HEK293 (cell line): Measurements from ENCODE around the gene ZNF579.
A peak's percentile ranks its signal among the peaks of the same experiment; 100 is the strongest.

ENCODE experiments used
- CTCF ChIA-PET: fragments of 350-600 bp; formaldehyde crosslinking; extraction: SDS; loops from one replicate; lab custom pipeline; 2021; ENCODE audit warnings: antibody characterized with exemption; lab: Yijun Ruan, JAX
- POLR2A ChIA-PET: fragments of 300-600 bp; formaldehyde crosslinking; extraction: SDS; loops from one replicate; lab custom pipeline; 2020; ENCODE audit warnings: antibody characterized with exemption, inconsistent platforms; lab: Yijun Ruan, JAX
- H3K27ac ChIP-seq: fragments of 200-500 bp; sonication (Bioruptor generic); 2 replicates; pipeline ENCODE4 v1.5.1; 2014; ENCODE audit warnings: low read depth, low read length, control low read depth, inconsistent platforms; ENCODE audit errors: extremely low read depth
- H3K36me3 ChIP-seq, 2 experiments: fragments of 200-500 bp in 1 of 2; sonication (Bioruptor generic) in 1 of 2; 1 replicate in 1 of 2; 2 replicates in 1 of 2; pipeline ENCODE4 v1.5.1; 2014 to 2017; ENCODE audit warnings: inconsistent platforms in 2 of 2, low read length in 2 of 2; ENCODE audit not compliant: control insufficient read depth in 2 of 2, insufficient read depth in 1 of 2
- H3K4me1 ChIP-seq: fragments of 200-500 bp; sonication (Bioruptor generic); 2 replicates; pipeline ENCODE4 v1.5.1; 2014; ENCODE audit warnings: mild to moderate bottlenecking, low read length, inconsistent platforms; ENCODE audit not compliant: control insufficient read depth, insufficient read depth
- H3K4me3 ChIP-seq: 2 replicates; pipeline ENCODE4 v1.5.1; 2011; ENCODE audit warnings: low read depth, mild to moderate bottlenecking, control low read depth, low read length, moderate library complexity
- H3K9me3 ChIP-seq: fragments of 200-500 bp; sonication (Bioruptor generic); 2 replicates; pipeline ENCODE4 v1.5.1; 2014; ENCODE audit warnings: low read depth, low read length, inconsistent platforms; ENCODE audit not compliant: control insufficient read depth, insufficient read depth
- FEZF1 ChIP-seq: fragments of 450-650 bp; formaldehyde crosslinking; IDR thresholded peaks from 2 replicates; pipeline ENCODE4 v1.5.1; 2016; ENCODE audit warnings: missing biosample characterization, missing genetic modification characterization
- GLIS1 ChIP-seq: fragments of 450-650 bp; formaldehyde crosslinking; IDR thresholded peaks from 2 replicates; pipeline ENCODE4 v1.5.1; 2016; ENCODE audit warnings: missing biosample characterization, missing genetic modification characterization
- KLF1 ChIP-seq: fragments of 450-650 bp; formaldehyde crosslinking; IDR thresholded peaks from 2 replicates; pipeline ENCODE4 v1.5.1; 2016; ENCODE audit warnings: missing biosample characterization, missing genetic modification characterization
- KLF10 ChIP-seq: fragments of 450-650 bp; IDR thresholded peaks from 2 replicates; pipeline ENCODE4 v1.5.1; 2018; ENCODE audit warnings: missing biosample characterization, mild to moderate bottlenecking, missing genetic modification characterization
- KLF8 ChIP-seq: fragments of 450-650 bp; formaldehyde crosslinking; IDR thresholded peaks from 2 replicates; pipeline ENCODE4 v1.5.1; 2016; ENCODE audit warnings: missing biosample characterization, missing genetic modification characterization
- KLF9 ChIP-seq: fragments of 450-650 bp; formaldehyde crosslinking; IDR thresholded peaks from 2 replicates; pipeline ENCODE4 v1.5.1; 2016; ENCODE audit warnings: missing biosample characterization, missing genetic modification characterization, low read depth
- SP2 ChIP-seq: fragments of 450-650 bp; formaldehyde crosslinking; IDR thresholded peaks from 2 replicates; pipeline ENCODE4 v1.5.1; 2016; ENCODE audit warnings: missing biosample characterization, missing genetic modification characterization
- SP7 ChIP-seq: fragments of 450-650 bp; formaldehyde crosslinking; IDR thresholded peaks from 2 replicates; pipeline ENCODE4 v1.5.1; 2016; ENCODE audit warnings: missing biosample characterization, missing genetic modification characterization
- ZFP3 ChIP-seq: fragments of 450-650 bp; formaldehyde crosslinking; IDR thresholded peaks from 2 replicates; pipeline ENCODE4 v1.5.1; 2016; ENCODE audit warnings: low read depth, missing biosample characterization, missing genetic modification characterization
- ZNF114 ChIP-seq: fragments of 450-650 bp; formaldehyde crosslinking; IDR thresholded peaks from 2 replicates; pipeline ENCODE4 v1.5.0; 2017; ENCODE audit warnings: missing biosample characterization, missing genetic modification characterization
- ZNF157 ChIP-seq: fragments of 450-650 bp; formaldehyde crosslinking; IDR thresholded peaks from 2 replicates; pipeline ENCODE4 v1.5.1; 2016; ENCODE audit warnings: missing biosample characterization, missing genetic modification characterization
- ZNF184 ChIP-seq: fragments of 450-650 bp; IDR thresholded peaks from 2 replicates; pipeline ENCODE4 v1.5.1; 2018; ENCODE audit warnings: missing biosample characterization, mild to moderate bottlenecking, missing genetic modification characterization
- ZNF302 ChIP-seq: fragments of 450-650 bp; formaldehyde crosslinking; IDR thresholded peaks from 2 replicates; pipeline ENCODE4 v1.5.1; 2016; ENCODE audit warnings: missing biosample characterization, missing genetic modification characterization, low read depth
- ZNF404 ChIP-seq: fragments of 450-650 bp; formaldehyde crosslinking; IDR thresholded peaks from 2 replicates; pipeline ENCODE4 v1.5.1; 2017; ENCODE audit warnings: missing biosample characterization, missing genetic modification characterization
- ZNF530 ChIP-seq: fragments of 450-650 bp; formaldehyde crosslinking; IDR thresholded peaks from 2 replicates; pipeline ENCODE4 v1.5.1; 2016; ENCODE audit warnings: low read depth, missing biosample characterization, missing genetic modification characterization
- ZNF791 ChIP-seq: fragments of 450-650 bp; formaldehyde crosslinking; IDR thresholded peaks from 2 replicates; pipeline ENCODE4 v1.5.1; 2016; ENCODE audit warnings: missing biosample characterization, missing genetic modification characterization
- TF ChIP-seq, protein P1 (sequence below): fragments of 450-650 bp; formaldehyde crosslinking; IDR thresholded peaks from 2 replicates; pipeline ENCODE4 v1.5.1; 2016; ENCODE audit warnings: missing biosample characterization, missing genetic modification characterization
- TF ChIP-seq, protein P2 (sequence below): fragments of 450-650 bp; formaldehyde crosslinking; conservative IDR thresholded peaks from 2 replicates; pipeline ENCODE4 v1.5.1; 2016; ENCODE audit warnings: low read depth, missing biosample characterization, missing genetic modification characterization
- TF ChIP-seq, protein P3 (sequence below): fragments of 450-650 bp; formaldehyde crosslinking; IDR thresholded peaks from 2 replicates; pipeline ENCODE4 v1.5.1; 2017; ENCODE audit warnings: missing biosample characterization, missing genetic modification characterization
- TF ChIP-seq, protein P4 (sequence below): fragments of 450-650 bp; formaldehyde crosslinking; conservative IDR thresholded peaks from 2 replicates; pipeline ENCODE4 v1.5.1; 2016; ENCODE audit warnings: low read depth, missing biosample characterization, missing genetic modification characterization
- TF ChIP-seq, protein P5 (sequence below): fragments of 450-650 bp; formaldehyde crosslinking; IDR thresholded peaks from 2 replicates; pipeline ENCODE4 v1.5.1; 2016; ENCODE audit warnings: missing biosample characterization, missing genetic modification characterization

The ZNF579 gene

DNA sequence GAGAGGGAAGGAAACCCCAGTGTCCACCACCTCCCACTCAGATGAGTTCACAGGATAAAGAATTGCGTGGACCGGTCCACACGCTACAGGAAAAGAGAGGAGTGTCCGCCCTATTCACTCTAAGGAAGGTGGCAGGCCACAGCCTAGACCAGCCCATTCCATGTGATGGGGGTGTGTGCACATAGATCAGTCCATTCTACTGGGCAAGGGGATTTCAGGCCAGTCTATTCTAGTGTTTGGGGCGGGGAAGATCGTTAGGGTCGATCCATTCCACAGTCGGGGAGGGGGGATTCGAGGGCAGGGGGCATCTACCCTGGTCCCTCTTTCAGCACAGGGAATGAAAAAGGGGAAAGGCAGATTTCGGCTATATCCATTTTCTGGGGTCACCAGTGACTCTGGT, 10.9 kb upstream of the ZNF579 start:
- Histone ChIP-seq H3K36me3 (peaks cover 7 to 28% of the 10 kb centered on the region in 2 experiments), H3K27ac (no peak overlapping the region), H3K9me3 (no peaks in the 10 kb centered on the region), H3K4me3 (no peak overlapping the region), H3K4me1 (peaks cover 4% of the 10 kb centered on the region)
- ChIA-PET POLR2A (interaction anchor here (0.6 kb wide), 1 partner anchor 115 kb away, joined by 4 read pairs; no protein-coding TSS in a partner anchor), CTCF (no interaction called here)
- no peak for TF ChIP-seq ZFP3 (tag by site-specific recombination)
- TF ChIP-seq, protein P1, sequence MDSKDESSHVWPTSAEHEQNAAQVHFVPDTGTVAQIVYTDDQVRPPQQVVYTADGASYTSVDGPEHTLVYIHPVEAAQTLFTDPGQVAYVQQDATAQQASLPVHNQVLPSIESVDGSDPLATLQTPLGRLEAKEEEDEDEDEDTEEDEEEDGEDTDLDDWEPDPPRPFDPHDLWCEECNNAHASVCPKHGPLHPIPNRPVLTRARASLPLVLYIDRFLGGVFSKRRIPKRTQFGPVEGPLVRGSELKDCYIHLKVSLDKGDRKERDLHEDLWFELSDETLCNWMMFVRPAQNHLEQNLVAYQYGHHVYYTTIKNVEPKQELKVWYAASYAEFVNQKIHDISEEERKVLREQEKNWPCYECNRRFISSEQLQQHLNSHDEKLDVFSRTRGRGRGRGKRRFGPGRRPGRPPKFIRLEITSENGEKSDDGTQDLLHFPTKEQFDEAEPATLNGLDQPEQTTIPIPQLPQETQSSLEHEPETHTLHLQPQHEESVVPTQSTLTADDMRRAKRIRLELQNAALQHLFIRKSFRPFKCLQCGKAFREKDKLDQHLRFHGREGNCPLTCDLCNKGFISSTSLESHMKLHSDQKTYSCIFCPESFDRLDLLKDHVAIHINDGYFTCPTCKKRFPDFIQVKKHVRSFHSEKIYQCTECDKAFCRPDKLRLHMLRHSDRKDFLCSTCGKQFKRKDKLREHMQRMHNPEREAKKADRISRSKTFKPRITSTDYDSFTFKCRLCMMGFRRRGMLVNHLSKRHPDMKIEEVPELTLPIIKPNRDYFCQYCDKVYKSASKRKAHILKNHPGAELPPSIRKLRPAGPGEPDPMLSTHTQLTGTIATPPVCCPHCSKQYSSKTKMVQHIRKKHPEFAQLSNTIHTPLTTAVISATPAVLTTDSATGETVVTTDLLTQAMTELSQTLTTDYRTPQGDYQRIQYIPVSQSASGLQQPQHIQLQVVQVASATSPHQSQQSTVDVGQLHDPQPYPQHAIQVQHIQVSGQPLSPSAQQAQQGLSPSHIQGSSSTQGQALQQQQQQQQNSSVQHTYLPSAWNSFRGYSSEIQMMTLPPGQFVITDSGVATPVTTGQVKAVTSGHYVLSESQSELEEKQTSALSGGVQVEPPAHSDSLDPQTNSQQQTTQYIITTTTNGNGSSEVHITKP (tag by site-specific recombination), result peak; percentile 98

DNA sequence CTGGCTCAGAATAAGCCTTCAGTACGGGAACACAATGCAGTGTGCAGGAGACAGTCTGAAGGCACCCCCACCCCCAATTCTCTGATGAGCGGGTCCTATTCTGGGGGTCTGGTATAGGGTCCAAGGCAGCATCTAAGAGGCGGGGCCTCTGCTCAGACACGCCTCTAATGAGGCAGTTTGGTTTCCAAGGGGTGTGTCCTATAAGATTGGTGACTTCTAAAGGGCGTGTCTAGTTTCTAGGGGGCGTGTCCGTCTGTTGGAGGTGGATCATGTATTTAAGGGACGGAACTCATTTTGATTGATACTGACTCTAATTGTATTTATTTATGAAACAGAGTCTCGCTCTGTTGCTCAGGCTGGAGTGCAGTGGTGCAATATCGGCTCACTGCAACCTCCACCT, 10.0 kb upstream of the ZNF579 start:
- H3K9me3 ChIP-seq, result no peaks in the 10 kb centered on the region
- H3K4me3 ChIP-seq, result no peak overlapping the region
- H3K4me1 ChIP-seq, result peaks cover 7% of the 10 kb centered on the region
- ChIA-PET POLR2A (no interaction called here), CTCF (no interaction called here)
- H3K27ac ChIP-seq, result no peak overlapping the region
- peaks cover 3 to 19% of the 10 kb centered on the region in 2 experiments for H3K36me3 ChIP-seq
- TF ChIP-seq, protein P2, sequence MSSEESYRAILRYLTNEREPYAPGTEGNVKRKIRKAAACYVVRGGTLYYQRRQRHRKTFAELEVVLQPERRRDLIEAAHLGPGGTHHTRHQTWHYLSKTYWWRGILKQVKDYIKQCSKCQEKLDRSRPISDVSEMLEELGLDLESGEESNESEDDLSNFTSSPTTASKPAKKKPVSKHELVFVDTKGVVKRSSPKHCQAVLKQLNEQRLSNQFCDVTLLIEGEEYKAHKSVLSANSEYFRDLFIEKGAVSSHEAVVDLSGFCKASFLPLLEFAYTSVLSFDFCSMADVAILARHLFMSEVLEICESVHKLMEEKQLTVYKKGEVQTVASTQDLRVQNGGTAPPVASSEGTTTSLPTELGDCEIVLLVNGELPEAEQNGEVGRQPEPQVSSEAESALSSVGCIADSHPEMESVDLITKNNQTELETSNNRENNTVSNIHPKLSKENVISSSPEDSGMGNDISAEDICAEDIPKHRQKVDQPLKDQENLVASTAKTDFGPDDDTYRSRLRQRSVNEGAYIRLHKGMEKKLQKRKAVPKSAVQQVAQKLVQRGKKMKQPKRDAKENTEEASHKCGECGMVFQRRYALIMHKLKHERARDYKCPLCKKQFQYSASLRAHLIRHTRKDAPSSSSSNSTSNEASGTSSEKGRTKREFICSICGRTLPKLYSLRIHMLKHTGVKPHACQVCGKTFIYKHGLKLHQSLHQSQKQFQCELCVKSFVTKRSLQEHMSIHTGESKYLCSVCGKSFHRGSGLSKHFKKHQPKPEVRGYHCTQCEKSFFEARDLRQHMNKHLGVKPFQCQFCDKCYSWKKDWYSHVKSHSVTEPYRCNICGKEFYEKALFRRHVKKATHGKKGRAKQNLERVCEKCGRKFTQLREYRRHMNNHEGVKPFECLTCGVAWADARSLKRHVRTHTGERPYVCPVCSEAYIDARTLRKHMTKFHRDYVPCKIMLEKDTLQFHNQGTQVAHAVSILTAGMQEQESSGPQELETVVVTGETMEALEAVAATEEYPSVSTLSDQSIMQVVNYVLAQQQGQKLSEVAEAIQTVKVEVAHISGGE (tag by site-specific recombination), result no peak
- TF ChIP-seq ZNF157 (tag by site-specific recombination) (no peak), ZNF404 (tag by site-specific recombination) (no peak), KLF10 (peak; percentile 89), ZNF302 (tag by site-specific recombination) (no peak), ZNF184 (tag by site-specific recombination) (no peak), GLIS1 (tag by site-specific recombination) (no peak), SP7 (tag by site-specific recombination) (no peak), ZNF791 (tag by site-specific recombination) (no peak), KLF9 (tag by site-specific recombination) (peak; percentile 90), ZNF114 (tag by site-specific recombination) (no peak), ZNF530 (tag by site-specific recombination) (no peak), SP2 (peak; percentile 34; the same call in 1 of the 2 replicates), KLF8 (tag by site-specific recombination) (no peak), KLF1 (peak; percentile 59), FEZF1 (tag by site-specific recombination) (no peak)
- TF ChIP-seq, protein P3, sequence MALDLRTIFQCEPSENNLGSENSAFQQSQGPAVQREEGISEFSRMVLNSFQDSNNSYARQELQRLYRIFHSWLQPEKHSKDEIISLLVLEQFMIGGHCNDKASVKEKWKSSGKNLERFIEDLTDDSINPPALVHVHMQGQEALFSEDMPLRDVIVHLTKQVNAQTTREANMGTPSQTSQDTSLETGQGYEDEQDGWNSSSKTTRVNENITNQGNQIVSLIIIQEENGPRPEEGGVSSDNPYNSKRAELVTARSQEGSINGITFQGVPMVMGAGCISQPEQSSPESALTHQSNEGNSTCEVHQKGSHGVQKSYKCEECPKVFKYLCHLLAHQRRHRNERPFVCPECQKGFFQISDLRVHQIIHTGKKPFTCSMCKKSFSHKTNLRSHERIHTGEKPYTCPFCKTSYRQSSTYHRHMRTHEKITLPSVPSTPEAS (tag by site-specific recombination), result no peak
- TF ChIP-seq, protein P4, sequence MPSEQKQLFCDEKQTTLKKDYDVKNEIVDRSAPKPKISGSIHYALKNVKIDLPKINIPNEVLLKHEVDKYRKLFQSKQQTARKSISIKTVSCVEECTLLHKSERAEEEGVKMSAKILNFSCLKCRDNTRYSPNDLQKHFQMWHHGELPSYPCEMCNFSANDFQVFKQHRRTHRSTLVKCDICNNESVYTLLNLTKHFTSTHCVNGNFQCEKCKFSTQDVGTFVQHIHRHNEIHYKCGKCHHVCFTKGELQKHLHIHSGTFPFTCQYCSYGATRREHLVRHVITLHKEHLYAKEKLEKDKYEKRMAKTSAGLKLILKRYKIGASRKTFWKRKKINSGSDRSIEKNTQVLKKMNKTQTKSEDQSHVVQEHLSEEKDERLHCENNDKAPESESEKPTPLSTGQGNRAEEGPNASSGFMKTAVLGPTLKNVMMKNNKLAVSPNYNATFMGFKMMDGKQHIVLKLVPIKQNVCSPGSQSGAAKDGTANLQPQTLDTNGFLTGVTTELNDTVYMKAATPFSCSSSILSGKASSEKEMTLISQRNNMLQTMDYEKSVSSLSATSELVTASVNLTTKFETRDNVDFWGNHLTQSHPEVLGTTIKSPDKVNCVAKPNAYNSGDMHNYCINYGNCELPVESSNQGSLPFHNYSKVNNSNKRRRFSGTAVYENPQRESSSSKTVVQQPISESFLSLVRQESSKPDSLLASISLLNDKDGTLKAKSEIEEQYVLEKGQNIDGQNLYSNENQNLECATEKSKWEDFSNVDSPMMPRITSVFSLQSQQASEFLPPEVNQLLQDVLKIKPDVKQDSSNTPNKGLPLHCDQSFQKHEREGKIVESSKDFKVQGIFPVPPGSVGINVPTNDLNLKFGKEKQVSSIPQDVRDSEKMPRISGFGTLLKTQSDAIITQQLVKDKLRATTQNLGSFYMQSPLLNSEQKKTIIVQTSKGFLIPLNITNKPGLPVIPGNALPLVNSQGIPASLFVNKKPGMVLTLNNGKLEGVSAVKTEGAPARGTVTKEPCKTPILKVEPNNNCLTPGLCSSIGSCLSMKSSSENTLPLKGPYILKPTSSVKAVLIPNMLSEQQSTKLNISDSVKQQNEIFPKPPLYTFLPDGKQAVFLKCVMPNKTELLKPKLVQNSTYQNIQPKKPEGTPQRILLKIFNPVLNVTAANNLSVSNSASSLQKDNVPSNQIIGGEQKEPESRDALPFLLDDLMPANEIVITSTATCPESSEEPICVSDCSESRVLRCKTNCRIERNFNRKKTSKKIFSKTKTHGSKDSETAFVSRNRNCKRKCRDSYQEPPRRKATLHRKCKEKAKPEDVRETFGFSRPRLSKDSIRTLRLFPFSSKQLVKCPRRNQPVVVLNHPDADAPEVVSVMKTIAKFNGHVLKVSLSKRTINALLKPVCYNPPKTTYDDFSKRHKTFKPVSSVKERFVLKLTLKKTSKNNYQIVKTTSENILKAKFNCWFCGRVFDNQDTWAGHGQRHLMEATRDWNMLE (tag by site-specific recombination), result no peak
- TF ChIP-seq, protein P5, sequence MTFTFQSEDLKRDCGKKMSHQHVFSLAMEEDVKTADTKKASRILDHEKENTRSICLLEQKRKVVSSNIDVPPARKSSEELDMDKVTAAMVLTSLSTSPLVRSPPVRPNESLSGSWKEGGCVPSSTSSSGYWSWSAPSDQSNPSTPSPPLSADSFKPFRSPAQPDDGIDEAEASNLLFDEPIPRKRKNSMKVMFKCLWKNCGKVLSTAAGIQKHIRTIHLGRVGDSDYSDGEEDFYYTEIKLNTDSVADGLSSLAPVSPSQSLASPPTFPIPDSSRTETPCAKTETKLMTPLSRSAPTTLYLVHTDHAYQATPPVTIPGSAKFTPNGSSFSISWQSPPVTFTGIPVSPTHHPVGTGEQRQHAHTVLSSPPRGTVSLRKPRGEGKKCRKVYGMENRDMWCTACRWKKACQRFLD (tag by site-specific recombination), result no peak
